Rectal smooth muscle tissue (tissue), 1 donor: ENCODE data around the gene RASA3.
"Not testable (repeated sequence)": the region's sequence is repeated elsewhere in the genome, so short reads cannot be mapped to it uniquely, and the experiment has no call there.

ENCODE experiments used
- H3K27ac ChIP-seq: one replicate; pipeline ENCODE4 v1.7.0; 2013; ENCODE audit warnings: low read depth, low read length, inconsistent platforms
- H3K27me3 ChIP-seq: one replicate; pipeline ENCODE4 v1.7.0; 2013; ENCODE audit warnings: low read length; ENCODE audit not compliant: control insufficient read depth, insufficient read depth
- H3K36me3 ChIP-seq: one replicate; pipeline ENCODE4 v1.7.0; 2013; ENCODE audit warnings: low read length; ENCODE audit not compliant: control insufficient read depth, insufficient read depth
- H3K4me1 ChIP-seq: one replicate; pipeline ENCODE4 v1.7.0; 2013; ENCODE audit warnings: low read length; ENCODE audit not compliant: control insufficient read depth, insufficient read depth
- H3K4me3 ChIP-seq: one replicate; pipeline ENCODE4 v1.7.0; 2013; ENCODE audit warnings: low read length
- H3K9ac ChIP-seq: one replicate; pipeline ENCODE4 v1.7.0; 2013; ENCODE audit warnings: low read length

The RASA3 gene

GRCh38 chr13:114132419-114133121 lies at the start of gene RASA3:
RASA3 (minus strand) TSS chr13:114132623; CDS start chr13:114132489, 134 bp downstream.
- H3K4me3 ChIP-seq = peak within 1 kb of the TSS; percentile 95
- peaks cover 2% of the 10 kb centered on the region for H3K27me3 ChIP-seq
- H3K36me3 ChIP-seq = no peaks in the 10 kb centered on the region
- peak within 1 kb of the TSS; percentile 52 for H3K9ac ChIP-seq
- H3K27ac ChIP-seq = peak within 1 kb of the TSS; percentile 72
- H3K4me1 ChIP-seq = peaks cover 19% of the 10 kb centered on the region

GRCh38 chr13:114179087-114179658 lies 46.8 kb upstream of the RASA3 start, which contains the start of gene CFAP97D2:
CFAP97D2 (plus strand) TSS chr13:114179257; CDS start chr13:114179331, 74 bp downstream.
- Histone ChIP-seq H3K27me3 (no peaks in the 10 kb centered on the region), H3K4me3 (no peak within 1 kb of the TSS), H3K27ac (no peak within 1 kb of the TSS), H3K36me3 (no peaks in the 10 kb centered on the region), H3K9ac (no peak within 1 kb of the TSS), H3K4me1 (no peaks in the 10 kb centered on the region)

GRCh38 chr13:114177245-114178010 lies 45.0 kb upstream of the RASA3 start:
- Histone ChIP-seq H3K4me3 (no peak overlapping the region), H3K9ac (no peak overlapping the region), H3K27me3 (no peaks in the 10 kb centered on the region), H3K27ac (no peak overlapping the region), H3K36me3 (no peaks in the 10 kb centered on the region), H3K4me1 (no peaks in the 10 kb centered on the region)

- H3K27me3 ChIP-seq, H3K9ac ChIP-seq, H3K4me3 ChIP-seq, H3K36me3 ChIP-seq, H3K4me1 ChIP-seq, H3K27ac ChIP-seq: not testable (repeated sequence)
Observed at GRCh38 chr13:114176359-114176902, 44.0 kb upstream of the RASA3 start.

GRCh38 chr13:114174529-114174961 lies 42.1 kb upstream of the RASA3 start:
- Histone ChIP-seq H3K4me3 (no peak overlapping the region), H3K36me3 (no peaks in the 10 kb centered on the region), H3K27ac (no peak overlapping the region), H3K4me1 (no peaks in the 10 kb centered on the region), H3K27me3 (no peaks in the 10 kb centered on the region), H3K9ac (no peak overlapping the region)

- Histone ChIP-seq H3K4me3 (no peak overlapping the region), H3K27me3 (no peaks in the 10 kb centered on the region), H3K27ac (no peak overlapping the region)
Observed at GRCh38 chr13:114173745-114174144, 41.3 kb upstream of the RASA3 start.

GRCh38 chr13:114173272-114173671 lies 40.8 kb upstream of the RASA3 start:
- H3K4me3 ChIP-seq = no peak overlapping the region
- no peak overlapping the region for H3K27ac ChIP-seq
- no peak overlapping the region for H3K9ac ChIP-seq
- no peaks in the 10 kb centered on the region for H3K36me3 ChIP-seq
- H3K27me3 ChIP-seq = no peaks in the 10 kb centered on the region
- no peaks in the 10 kb centered on the region for H3K4me1 ChIP-seq

More at GRCh38 chr13:114173745-114174144, 41.3 kb upstream of the RASA3 start:
- Histone ChIP-seq H3K36me3 (no peaks in the 10 kb centered on the region), H3K4me1 (no peaks in the 10 kb centered on the region), H3K9ac (no peak overlapping the region)

- no peaks in the 10 kb centered on the region for H3K36me3 ChIP-seq
- H3K4me3 ChIP-seq = no peak overlapping the region
- no peaks in the 10 kb centered on the region for H3K27me3 ChIP-seq
- H3K9ac ChIP-seq = no peak overlapping the region
- H3K4me1 ChIP-seq = peaks cover 11% of the 10 kb centered on the region
- no peak overlapping the region for H3K27ac ChIP-seq
Observed at GRCh38 chr13:114167885-114168284, 35.5 kb upstream of the RASA3 start.

- no peak overlapping the region for H3K9ac ChIP-seq
- no peaks in the 10 kb centered on the region for H3K27me3 ChIP-seq
- H3K27ac ChIP-seq = no peak overlapping the region
- H3K4me3 ChIP-seq = no peak overlapping the region
- peaks cover 11% of the 10 kb centered on the region for H3K4me1 ChIP-seq
- H3K36me3 ChIP-seq = no peaks in the 10 kb centered on the region
Observed at GRCh38 chr13:114167426-114167825, 35.0 kb upstream of the RASA3 start.

- peaks cover 13% of the 10 kb centered on the region for H3K4me1 ChIP-seq
- peak overlapping the region; percentile 44 for H3K4me3 ChIP-seq
- H3K27ac ChIP-seq = peak overlapping the region; percentile 19
- H3K27me3 ChIP-seq = no peaks in the 10 kb centered on the region
- H3K9ac ChIP-seq = no peak overlapping the region
- no peaks in the 10 kb centered on the region for H3K36me3 ChIP-seq
Observed at GRCh38 chr13:114166381-114167131, 34.1 kb upstream of the RASA3 start.

GRCh38 chr13:114164681-114165429 lies 32.4 kb upstream of the RASA3 start:
- Histone ChIP-seq H3K4me1 (peaks cover 13% of the 10 kb centered on the region), H3K4me3 (no peak overlapping the region), H3K27me3 (no peaks in the 10 kb centered on the region), H3K36me3 (no peaks in the 10 kb centered on the region), H3K9ac (no peak overlapping the region), H3K27ac (no peak overlapping the region)
